IPS DF 19.7 (cell line): ENCODE measurements around the gene EIF4G3.
A peak's percentile ranks its signal among the peaks of the same experiment; 100 is the strongest.
"Not testable (repeated sequence)": the region's sequence is repeated elsewhere in the genome, so short reads cannot be mapped to it uniquely, and the experiment has no call there.

ENCODE experiments used
- DNase-seq: peaks from one replicate; pipeline ENCODE4 v3.0.0-alpha.2; 2013; ENCODE audit warnings: low read depth, low spot score

Gene EIF4G3

DNA sequence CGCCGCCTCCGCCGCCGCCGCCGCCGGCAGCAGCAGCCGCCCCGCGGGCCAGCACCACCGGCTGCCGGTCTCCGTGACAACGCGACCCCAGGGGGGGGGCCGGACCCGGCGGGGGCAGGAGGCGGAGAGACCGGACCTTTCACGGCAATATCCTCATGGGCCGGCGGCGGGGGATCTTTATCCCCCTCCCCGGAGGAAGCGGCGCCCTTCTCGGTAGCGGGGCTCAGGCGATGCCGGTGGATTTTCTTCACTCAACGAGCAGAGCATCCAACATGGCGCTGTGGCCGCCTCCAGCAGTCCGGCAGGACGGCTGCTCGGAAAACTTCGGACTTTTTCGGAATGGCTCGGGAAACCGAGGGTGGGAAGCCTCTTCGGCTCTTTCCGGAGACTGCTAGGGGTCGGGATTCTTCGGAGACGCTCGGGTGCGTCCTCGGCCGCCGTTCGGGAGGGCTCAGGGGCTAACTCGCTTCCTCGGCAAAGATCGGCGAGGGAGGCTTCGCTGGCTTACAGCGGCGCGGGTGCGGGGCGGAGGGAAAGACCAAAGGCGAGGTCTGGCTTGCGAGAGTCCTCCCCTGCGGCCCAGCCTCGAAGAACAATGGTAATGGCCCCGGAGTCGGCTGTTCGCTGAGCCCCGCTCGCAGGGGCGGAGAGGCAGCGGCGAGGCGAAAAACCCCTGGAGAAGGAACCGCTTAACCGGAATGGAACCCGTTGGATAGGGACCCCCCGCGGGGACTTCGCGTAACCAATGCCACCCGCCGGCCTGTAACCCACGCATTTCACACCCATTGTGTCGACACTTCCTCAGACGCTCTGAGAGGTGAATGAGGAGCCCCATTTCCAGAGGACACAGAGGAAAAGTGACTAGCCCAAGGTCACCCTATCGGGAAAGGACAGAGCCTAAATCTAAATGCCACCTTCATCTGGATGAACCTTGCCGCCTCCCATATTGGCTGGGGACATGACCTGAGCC, at the start of gene EIF4G3:
TSS of gene EIF4G3 (minus strand) at position 312 of the 970 bp plus-strand sequence. CDS start 174,155 bp downstream, outside the sequence.
- peak; percentile 75 for DNase-seq

- DNase-seq = no peak
These were observed 48.4 kb upstream of the EIF4G3 start for GRCh38 chr1:21225065-21225464.

- no peak for DNase-seq
These were observed 44.1 kb upstream of the EIF4G3 start for GRCh38 chr1:21220815-21221214.

- DNase-seq = no peak
These were observed 43.0 kb upstream of the EIF4G3 start for GRCh38 chr1:21219674-21220073.

GRCh38 chr1:21217812-21218596, 41.3 kb upstream of the EIF4G3 start:
- no peak for DNase-seq

DNA sequence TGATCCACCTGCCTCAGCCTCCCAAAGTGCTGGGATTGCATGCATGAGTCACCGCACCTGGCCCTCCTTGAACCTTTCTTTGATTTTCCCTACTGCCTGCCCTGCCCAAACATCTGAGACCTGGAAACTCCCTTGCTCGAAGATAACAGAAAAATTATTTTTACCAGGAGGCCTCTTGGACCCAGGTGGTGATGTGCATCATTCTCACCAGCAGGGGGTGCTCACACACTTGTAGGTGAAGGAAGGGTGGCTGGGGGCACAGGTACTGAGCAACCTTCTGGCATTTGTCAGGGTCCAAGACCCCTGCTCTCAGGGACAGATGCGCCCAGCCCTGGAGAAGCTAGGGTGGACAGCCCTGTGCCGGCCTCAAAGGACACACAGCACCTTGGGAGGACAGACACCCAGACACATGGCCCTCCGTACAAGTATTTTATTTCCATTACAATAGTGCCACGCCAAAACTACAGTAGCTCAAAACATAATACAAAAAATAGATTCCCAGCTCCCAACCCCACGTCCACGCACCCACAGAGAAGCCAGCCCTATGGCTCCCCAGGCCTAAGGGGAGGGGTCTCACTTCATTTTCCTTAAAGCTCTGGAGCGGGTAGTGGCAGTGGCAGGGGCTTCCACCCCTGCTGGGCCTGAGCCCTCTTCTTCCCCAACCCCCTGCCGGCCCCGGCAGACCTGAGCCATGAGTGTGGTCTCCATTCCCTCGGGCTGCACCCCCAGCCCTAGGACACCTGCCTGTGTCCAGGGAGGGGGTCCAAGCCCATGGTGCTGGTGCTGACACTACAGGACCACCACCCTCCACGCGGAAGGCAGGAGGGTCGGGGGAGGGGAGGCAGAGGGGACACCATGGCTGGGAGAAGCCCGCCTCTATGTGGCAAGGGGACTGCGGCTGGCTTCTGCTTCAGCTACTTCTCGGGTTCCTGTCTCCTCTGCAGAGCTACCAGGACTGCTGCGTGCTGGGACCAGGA, 40.4 kb upstream of the EIF4G3 start:
- no peak for DNase-seq

DNA sequence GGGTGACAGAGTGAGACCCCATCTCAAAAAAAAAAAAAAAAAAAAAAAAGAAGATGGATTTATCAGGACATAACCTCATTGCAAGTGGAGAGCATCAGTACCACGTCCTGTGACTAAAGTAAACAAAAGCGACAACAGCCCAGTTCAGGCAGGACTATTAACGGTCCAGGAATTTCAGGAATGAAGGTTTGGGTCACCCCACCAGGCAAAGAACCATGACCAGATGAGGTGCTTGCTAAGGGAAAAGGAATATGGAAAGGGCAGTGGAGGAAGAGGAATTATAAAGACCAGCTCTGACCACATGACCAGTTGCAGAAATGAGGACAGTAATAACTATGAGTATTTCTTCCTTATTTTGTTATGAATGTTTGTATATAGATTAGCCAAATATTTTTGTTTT, 35.4 kb upstream of the EIF4G3 start:
- DNase-seq = no peak

DNA sequence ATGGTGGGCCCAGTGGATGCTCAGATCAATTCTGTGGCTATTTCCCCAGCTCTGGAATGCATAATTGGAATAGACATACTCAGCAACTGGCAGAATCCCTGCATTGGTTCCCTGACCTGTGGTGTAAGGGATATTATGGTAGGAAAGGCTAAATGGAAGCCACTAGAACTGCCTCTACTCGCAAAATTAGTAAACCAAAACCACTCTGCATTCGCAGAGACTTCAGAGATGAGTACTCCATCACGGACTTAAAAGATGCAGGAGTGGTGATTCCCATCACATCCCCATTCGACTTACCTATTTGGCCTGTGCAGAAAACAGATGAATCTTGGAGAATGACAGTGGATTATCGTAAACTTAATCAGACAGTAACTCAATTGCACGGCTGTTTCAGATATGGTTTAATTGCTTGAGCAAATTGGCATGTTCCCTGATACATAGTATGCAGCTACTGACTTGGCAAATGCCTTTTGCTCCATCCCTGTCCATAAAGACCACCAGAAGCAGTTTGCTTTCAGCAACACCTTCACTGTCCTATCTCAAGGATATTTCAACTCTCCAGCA, 31.5 kb upstream of the EIF4G3 start:
- DNase-seq = not testable (repeated sequence)

DNA sequence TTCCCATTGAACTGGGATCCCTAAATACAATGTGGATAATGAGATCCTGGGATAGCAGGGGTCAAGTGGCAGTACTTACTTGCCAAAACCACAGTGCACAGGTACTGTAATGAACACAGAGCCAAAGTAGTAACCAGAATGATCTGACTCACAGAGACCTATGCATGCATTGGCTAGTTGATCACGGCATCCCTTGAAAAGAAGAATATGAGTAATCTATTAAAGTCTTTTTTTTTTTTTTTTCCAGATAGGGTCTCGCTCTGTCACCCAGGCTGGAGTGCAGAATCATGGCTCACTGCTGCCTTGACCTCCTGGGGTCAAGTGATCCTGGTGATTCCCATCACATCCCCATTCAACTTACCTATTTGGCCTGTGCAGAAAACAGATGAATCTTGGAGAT, 29.4 kb upstream of the EIF4G3 start:
- no peak for DNase-seq

DNA sequence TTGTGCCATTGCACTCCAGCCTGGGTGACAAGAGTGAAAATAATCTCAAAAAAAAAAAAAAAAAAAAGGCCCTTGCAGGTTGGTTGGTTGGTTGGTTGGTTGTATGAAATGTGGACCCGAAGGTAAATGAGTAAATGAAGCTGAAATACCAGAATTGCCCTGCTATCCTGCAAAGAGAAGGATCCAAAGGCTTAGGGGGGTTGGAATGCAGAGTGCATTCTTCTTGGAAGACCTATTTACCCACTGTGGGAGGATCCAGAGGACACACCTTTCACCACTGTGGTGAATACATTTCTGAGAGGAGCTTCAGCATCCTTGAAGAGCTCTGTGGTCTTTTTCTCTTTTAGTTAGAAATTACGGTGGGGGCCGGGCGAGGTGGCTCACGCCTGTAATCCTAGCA, 28.7 kb upstream of the EIF4G3 start:
- DNase-seq = no peak

DNA sequence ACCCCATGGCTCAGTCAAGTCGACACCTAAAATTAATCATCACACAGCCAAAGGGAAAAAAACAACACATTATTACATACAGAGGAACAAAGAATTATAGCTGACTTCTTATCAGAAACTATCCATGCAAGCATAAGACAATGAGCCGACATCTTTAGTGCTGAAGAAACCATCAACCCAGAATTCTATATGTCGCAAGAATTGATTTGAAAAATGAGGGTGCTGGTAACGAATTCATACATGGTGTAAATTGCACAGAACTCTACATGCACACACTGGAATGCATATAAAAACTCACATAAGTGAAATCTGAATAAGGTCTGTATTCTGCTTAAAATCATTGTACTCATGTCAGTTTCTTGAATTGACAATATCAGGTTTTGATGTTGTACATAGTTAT, 25.0 kb upstream of the EIF4G3 start:
- no peak for DNase-seq

- not testable (repeated sequence) for DNase-seq
These were observed 24.5 kb upstream of the EIF4G3 start for GRCh38 chr1:21201238-21201637.

DNA sequence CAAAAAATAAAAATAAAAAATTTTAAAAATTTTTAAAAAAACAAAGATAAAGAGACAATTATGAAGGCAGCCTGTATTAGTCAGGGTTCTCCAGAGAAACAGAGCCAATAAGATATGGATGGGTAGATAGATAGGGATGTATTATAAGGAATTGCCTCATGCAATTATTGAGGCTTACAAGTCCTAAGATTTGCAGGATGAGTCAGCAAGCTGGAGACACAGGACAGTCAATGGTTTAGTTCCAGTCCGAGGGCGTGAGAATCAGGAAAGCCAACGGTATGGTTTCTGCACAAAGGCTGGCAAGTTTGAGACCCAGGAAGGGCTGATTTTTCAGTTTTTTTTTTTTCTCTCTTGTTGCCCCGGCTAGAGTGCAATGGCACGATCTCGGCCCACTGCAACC, 24.1 kb upstream of the EIF4G3 start:
- no peak for DNase-seq

DNA sequence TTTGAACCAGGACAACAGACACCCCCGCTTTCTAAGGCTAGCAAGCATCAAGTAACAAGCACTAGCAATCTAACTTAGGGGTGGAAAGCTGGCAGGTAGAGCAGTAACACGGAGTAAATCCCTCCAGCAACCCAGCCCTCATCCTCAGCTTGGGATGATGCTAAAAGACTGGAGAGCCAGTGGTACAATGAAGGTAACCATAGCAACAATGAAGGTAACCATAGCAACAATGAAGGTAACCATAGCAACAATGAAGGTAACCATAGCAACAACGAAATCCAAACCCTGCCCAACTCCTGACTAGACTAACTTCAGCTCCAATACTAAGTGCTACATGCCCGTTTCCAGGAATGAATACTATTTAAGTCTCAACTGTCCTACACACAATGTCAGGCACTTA, 22.2 kb upstream of the EIF4G3 start:
- no peak for DNase-seq

DNA sequence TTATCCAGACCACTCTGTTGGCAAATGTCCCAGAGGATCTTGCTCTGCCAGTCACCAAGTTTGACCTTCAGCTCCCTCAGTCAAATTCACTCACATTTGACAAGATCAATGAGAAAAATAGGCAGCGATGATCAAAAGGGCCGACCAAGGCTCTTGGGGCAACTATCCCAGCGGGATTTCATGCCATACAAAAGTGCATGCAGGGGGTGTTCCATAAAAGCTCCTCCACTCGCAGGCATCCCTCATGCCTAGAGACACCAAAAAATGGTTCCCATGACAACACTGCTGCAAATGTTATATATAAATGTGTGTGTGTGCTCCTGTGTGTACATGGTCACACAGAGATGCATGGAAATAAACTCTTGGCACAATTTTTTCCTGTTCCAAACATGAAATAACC, 16.2 kb upstream of the EIF4G3 start:
- no peak for DNase-seq

- DNase-seq = no peak
These were observed 15.6 kb upstream of the EIF4G3 start for GRCh38 chr1:21192284-21192683.

DNA sequence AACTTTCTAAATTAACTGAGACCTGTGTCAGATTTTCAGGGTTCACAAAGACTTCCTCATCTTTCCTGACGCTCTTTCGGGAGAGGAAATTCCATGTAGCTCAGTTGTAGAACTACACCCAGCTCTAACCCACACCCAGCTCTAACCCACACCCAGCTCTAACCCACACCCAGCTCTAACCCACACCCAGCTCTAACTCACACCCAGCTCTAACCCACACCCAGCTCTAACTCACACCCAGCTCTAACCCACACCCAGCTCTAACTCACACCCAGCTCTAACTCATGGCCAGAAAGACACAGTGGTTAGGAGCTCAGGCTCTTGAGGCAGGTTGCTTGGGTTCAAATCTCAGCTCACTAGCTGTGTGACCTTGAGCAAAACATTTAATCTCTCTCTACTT, 14.1 kb upstream of the EIF4G3 start:
- not testable (repeated sequence) for DNase-seq

GRCh38 chr1:21189906-21190500, 13.3 kb upstream of the EIF4G3 start:
- DNase-seq = no peak

DNA sequence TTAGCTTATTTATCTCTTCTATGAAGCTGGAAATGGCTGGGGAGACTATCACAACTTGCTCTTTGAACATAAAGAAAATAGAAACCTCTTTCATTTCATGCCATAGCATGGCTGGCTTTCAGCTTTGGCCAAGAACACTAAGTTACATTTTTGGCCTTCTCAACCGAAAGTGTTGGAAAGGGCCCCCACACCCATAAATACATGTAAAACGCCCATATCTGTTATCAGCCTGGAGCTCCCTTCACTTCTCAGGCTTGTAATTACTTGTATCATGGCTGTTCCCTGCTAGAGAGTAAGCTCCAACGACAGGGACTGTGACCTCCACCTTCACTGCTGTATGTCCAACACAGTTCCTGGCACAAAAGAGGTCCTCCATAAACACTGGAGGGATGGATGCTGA, 12.7 kb upstream of the EIF4G3 start:
- no peak for DNase-seq

GRCh38 chr1:21188235-21188634, 11.5 kb upstream of the EIF4G3 start:
- no peak for DNase-seq
